HG02763 (cell line): ENCODE results near the gene PSMB10.
"Not testable (repeated sequence)": the region's sequence is repeated elsewhere in the genome, so short reads cannot be mapped to it uniquely, and the experiment has no call there.

Experiments used
- ATAC-seq: cut with Tn5 transposase; IDR thresholded peaks from one replicate; pipeline ENCODE4 v1.9.1; 2021; ENCODE audit warnings: mild to moderate bottlenecking, moderate library complexity; ENCODE audit not compliant: unreplicated experiment

The PSMB10 gene

DNA sequence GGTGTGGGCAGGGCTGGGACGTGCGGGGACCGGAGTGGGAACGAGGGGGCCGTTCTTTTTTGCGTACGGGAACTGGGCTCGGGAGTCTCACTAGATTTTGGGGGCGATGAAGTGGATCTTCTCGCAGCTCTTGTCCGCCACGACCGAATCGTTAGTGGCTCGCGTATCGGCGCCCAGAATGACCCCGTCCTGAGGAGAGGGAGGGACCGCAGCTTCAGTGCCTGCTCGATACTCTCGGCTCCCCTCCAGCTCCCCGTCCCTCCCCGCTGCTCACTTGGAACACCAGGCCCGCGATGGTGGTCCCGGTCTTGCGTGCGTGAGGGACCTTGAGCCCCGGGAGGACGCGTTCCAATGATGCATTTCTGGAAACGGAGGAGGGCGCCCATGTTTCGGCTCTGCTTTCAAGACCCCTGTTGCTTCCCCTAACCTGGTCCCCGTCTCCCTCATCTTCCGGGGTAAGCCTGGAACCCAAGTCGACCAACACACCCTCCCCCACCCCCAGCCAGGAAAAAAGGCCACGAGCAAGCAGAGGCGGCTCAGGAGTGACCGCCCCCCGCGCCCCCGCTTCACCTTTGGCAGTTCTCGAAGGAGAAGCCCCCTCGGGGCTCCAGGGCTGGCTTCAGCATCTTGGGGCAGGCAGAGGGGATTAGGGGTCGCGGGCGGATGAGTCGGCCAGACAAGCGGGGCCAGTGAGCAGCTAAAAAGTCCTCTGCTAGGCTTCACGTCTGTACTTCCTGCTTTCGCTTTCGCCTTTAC is at the start of gene PSMB10:
PSMB10 (minus strand) TSS at position 727 of the 756 bp plus-strand sequence; CDS start at position 626, 101 bp downstream.
- no peak for ATAC-seq

- no peak for ATAC-seq
Measured at GRCh38 chr16:67982011-67982696, 45.5 kb upstream of the PSMB10 start.

- no peak for ATAC-seq
Measured at GRCh38 chr16:67979955-67980678, 43.5 kb upstream of the PSMB10 start, which contains the start of gene DPEP3. TSS of gene DPEP3 (minus strand) at chr16:67980499. CDS start at chr16:67980380, 119 bp downstream.

DNA sequence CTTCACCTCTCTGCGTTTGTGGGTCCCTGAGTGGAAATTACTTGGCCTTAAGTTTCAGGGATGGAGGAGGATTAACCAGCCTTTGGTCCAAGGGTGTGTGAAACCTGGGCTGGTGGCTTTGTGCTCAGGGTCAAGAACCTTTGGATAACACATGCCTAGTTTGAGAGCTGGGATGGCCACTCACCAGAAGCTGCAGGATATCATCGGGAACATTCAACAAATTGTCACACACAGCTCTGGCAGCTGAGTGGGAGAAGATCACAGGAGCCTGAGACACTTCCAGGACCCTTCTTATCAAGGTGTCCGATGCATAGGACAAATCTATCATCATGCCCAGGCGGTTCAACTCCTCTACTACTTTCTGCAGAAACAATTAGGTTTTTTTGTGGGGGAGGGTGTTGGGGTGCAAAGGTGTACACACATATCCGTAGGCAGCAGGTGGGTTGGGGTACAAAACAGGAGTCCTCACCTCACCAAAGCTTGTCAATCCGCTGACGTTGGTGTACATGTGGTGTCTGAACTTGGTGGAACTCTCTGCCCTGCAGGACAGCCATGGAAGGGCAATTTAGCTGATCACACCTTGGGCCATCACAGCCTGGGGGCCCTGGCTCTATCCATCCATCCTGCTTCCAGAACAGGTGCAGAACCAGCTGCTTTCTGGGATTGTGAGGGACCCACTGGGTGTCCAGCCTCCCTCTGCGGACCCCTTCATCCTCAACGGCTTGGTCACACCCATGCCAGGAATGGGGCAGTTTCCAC is 41.0 kb upstream of the PSMB10 start:
- no peak for ATAC-seq

GRCh38 chr16:67977005-67977404 is 40.4 kb upstream of the PSMB10 start:
- ATAC-seq = no peak

DNA sequence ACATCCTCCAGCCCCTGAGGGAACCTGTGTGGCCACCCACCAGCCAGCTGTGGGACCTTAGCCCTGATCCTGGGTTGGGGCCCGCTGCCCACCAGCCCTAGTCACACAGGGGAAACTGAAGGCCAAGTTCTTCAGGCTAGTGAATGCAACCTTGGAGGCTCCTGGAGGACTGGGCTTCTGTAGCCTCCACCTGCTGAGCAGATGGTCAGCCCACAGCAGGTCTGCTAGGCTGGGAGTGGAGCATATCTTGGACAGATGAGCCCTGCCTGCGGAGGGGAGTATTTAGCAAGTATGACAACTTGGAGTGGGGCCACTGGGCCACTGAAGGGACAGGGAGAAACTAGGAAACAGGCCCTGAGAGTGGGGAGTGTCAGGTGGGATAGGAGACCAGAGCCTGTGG is 39.6 kb upstream of the PSMB10 start:
- ATAC-seq = no peak

- no peak for ATAC-seq
Measured at GRCh38 chr16:67975321-67976105, 38.9 kb upstream of the PSMB10 start.

GRCh38 chr16:67972285-67972684 is 35.6 kb upstream of the PSMB10 start:
- ATAC-seq = not testable (repeated sequence)

- no peak for ATAC-seq
Measured at GRCh38 chr16:67971111-67971510, 34.5 kb upstream of the PSMB10 start.

GRCh38 chr16:67969254-67970039 is 32.8 kb upstream of the PSMB10 start:
- no peak for ATAC-seq

DNA sequence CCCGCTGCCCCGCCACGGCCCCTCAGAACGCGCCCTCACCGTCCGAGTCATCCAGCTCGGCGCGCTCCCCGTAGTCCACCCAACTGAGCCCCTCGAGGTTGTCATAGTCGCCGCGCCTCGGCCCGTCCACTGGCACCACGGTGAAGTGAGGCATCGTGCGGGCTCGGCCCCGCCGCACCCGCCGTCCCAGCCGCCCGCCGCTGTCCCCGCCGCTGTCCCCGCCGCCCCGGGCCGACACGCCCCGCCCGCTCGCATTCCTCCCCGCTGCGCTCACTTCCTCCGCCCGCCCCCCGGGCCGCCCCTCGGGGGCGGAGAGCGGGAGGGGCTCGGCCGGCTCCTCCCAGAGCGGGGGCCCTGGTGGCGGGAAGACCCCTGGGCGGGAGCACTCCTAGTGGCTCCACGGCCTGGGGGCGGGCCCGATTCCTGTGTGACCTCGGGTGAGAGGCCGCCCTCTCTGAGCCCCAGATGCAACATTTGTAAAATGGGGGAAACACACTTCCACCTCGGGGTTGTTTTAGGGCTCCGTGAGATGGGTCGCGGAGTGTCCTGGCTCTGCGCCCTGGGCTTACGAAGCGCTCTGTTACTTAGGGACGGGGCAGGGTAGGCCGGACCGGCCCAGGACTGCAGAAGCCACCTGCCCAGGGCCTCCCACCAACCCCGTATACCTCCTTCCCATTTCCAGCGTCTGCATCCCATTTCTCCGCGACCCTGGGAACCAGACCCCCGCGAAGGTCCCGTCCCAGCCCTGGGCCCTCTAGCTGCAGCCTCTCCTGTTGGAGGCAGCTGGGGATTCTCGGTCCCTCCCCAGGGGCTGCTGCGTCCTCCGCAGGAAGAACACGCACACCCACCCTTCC is 32.0 kb upstream of the PSMB10 start, which contains the start of gene SLC12A4:
SLC12A4 (minus strand) TSS at position 238 of the 854 bp plus-strand sequence; CDS start at position 154, 84 bp downstream.
- peak; percentile 83 for ATAC-seq

DNA sequence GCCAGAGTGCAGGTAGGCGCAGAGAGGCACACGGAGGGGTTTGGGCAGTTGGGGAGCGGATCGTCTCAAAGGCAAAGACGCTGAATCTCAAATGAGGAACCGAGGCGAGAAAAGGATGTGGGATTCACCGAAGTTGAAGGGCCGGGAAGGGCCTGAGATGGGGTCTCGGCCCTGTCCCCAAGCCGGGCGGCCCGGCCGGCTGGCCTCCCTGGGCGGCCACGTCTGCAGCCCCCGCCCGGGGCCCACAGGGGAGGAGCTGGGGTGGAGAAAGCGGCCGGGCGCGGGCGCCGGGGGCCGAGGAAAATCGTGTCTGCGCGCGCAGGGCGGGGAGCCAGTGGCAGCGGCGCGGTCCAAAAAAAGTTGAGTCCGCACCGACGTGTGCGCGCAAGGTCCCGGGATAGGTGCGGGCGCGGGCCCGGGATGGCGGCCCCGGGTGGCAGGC is 31.3 kb upstream of the PSMB10 start:
- ATAC-seq = peak; percentile 19

DNA sequence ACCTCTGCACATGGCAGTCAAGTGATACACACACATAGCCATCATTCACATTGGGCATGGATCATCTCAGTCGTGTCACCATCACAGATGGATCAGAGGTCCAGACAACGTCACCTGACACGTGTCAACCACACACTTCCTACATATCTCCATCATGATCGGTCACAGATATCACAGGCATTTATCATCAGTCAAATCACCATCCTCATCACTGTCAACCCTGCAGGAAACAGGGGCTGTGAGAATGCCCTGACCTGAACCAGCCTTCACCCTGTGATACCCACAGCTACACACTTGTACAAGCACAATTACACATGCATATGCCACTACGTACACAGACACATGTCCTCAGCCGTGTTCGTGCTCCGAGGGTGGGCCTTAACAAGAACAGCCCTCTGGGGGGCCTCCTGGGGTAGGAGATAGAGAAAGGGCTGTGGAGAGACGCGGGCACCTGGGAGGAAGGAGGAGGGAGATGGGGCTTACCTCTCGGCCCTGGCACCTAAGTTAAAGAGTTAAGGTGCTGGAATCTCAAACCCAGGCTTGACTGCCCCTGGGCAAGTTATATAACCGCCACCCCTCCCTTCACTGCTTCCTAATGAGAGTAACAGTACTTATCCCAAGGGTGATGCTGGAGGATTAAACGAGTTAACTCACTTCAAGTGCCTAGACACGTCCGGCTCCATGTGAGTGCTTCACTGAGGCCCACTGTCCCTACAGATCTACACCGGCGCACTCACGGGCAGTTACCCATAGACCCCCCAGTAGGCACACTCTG is 30.7 kb upstream of the PSMB10 start:
- ATAC-seq = no peak

DNA sequence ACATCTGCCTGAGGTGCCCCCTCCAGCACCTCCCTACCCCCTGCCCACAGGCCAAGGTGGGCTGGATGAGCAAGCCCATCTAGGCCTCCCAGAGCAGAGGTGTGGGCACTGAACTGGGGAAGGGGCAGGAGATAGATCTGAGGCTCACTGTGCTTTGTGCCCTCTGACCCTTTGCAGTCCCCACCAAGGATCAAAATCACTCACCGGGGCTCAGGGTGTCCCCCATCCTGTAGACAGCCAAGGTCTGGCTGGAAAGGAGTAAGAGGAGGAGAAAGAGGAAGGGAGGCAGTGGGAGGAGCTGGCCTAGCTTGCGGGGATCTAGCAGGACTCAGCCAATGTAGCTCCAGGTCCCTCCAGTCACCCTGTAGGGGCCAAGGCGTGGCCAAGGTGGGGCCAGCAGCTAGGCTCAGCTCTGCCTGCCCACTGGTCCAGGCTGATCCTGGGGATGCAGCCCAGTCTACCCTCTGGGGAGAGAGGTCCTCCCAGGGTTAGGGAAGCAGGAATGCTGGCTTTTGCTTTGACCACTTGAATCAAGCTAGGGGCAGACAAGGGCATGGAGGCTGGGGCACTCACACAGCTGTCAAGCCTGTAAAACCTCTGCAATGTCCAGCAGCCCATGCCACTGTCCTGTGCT is 30.0 kb upstream of the PSMB10 start:
- ATAC-seq = no peak

DNA sequence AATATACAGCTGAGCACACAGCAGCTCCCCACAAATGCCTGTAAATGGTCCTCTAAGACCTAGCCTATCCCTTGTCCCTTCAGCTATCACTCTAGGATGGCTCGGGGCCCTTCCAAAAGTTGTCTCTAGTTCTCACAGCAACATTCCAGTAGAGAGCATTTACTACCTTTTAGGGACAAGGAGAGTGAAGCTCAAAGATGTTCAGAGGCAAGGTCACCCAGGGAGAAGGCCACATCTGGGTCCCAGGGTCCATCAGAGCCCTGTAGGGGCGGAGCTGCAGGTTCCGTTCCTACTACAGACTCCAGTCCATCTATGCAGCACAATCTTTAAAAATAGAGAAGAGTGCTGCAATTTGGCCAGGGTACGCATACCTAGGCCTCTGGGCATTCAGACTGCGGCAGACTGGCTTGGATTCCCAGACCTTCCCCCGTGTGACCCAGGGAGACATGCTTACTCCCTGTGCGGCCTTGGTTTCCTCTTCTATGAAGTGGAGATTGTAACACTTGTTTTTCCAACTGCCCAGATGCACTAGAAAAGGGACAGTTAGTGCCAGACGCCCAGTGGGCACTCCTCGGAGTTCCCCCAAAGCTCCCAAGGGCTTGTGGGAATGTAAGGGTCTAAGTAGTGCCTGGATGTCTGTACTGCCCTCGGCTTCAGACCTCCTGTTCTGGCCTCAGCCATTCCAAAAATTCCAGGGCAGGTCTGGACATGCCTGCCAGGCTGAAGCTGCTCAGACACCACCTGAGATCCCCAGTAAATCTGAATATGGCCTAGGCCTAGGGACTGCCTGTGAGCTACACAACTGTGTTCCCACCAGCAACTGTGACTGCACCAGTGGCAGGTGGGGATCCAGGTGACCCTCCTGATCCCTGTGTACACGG is 29.3 kb upstream of the PSMB10 start:
- no peak for ATAC-seq
